WTC11 (cell line): ENCODE data around the gene EFEMP2. TPM values are rescaled to one million over a fixed set of nuclear protein-coding genes. Genes with fewer than 3 reads are reported as not detected.

Experiments
- ATAC-seq: fragments of 200-7000 bp; cut with Tn5 transposase; 2 replicates; pipeline ENCODE4 v1.10.0; 2021; ENCODE audit warnings: mild to moderate bottlenecking, moderate library complexity
- CTCF ChIA-PET: fragments of 300-600 bp; sonication (Branson Sonifier 250); formaldehyde crosslinking; loops from one replicate; lab custom pipeline; 2021; ENCODE audit warnings: antibody characterized with exemption; lab: Charles Lee
- POLR2A ChIA-PET: fragments of 350-600 bp; sonication (Branson Sonifier 250); formaldehyde crosslinking; loops from one replicate; lab custom pipeline; 2021; ENCODE audit warnings: antibody characterized with exemption; lab: Charles Lee
- DNase-seq: peaks from one replicate; pipeline ENCODE4 v3.0.0; 2021; ENCODE audit warnings: low spot score
- H3K27ac Mint-ChIP-seq: 2 replicates; pipeline ENCODE4 v1.8.0; 2021; ENCODE audit warnings: mixed read lengths
- H3K27me3 Mint-ChIP-seq: 2 replicates; pipeline ENCODE4 v1.8.0; 2021; ENCODE audit warnings: low read depth, mild to moderate bottlenecking, moderate library complexity, mixed read lengths
- H3K36me3 Mint-ChIP-seq: 2 replicates; pipeline ENCODE4 v1.8.0; 2021; ENCODE audit warnings: mixed read lengths
- H3K4me1 Mint-ChIP-seq: 2 replicates; pipeline ENCODE4 v1.8.0; 2022; ENCODE audit warnings: mixed read lengths
- H3K4me3 Mint-ChIP-seq: 2 replicates; pipeline ENCODE4 v1.8.0; 2021; ENCODE audit warnings: mild to moderate bottlenecking, moderate library complexity, mixed read lengths
- H3K9me3 Mint-ChIP-seq: 2 replicates; pipeline ENCODE4 v1.8.0; 2021; ENCODE audit warnings: mixed read lengths
- E2F5 ChIP-seq: sonication (generic); formaldehyde crosslinking; IDR thresholded peaks from 2 replicates; pipeline ENCODE4 v1.8.1; 2022; ENCODE audit warnings: mild to moderate bottlenecking, moderate library complexity, missing genetic modification reagents
- IRF1 ChIP-seq: sonication (generic); formaldehyde crosslinking; IDR thresholded peaks from 2 replicates; pipeline ENCODE4 v1.8.0; 2023; ENCODE audit warnings: missing genetic modification reagents
- IRF2 ChIP-seq: sonication (generic); formaldehyde crosslinking; IDR thresholded peaks from 2 replicates; pipeline ENCODE4 v1.8.0; 2022; ENCODE audit warnings: low read depth, missing genetic modification reagents, borderline replicate concordance
- JUN ChIP-seq: sonication (generic); formaldehyde crosslinking; IDR thresholded peaks from 2 replicates; pipeline ENCODE4 v1.8.0; 2023; ENCODE audit warnings: mild to moderate bottlenecking, missing genetic modification reagents
- MAX ChIP-seq: sonication (generic); formaldehyde crosslinking; IDR thresholded peaks from 2 replicates; pipeline ENCODE4 v1.8.0; 2022; ENCODE audit warnings: mild to moderate bottlenecking, missing genetic modification reagents
- PREB ChIP-seq: sonication (generic); formaldehyde crosslinking; IDR thresholded peaks from 2 replicates; pipeline ENCODE4 v1.8.1; 2022; ENCODE audit warnings: mild to moderate bottlenecking, missing genetic modification reagents, moderate library complexity, borderline replicate concordance
- RORB ChIP-seq: fragments of 250-450 bp; sonication (Bioruptor Pico); IDR thresholded peaks from 2 replicates; pipeline ENCODE4 v1.9.0; 2021; ENCODE audit warnings: mild to moderate bottlenecking
- TEAD4 ChIP-seq: sonication (generic); formaldehyde crosslinking; IDR thresholded peaks from 2 replicates; pipeline ENCODE4 v1.8.0; 2022; ENCODE audit warnings: mild to moderate bottlenecking, missing genetic modification reagents
- TP53 ChIP-seq: sonication (generic); formaldehyde crosslinking; IDR thresholded peaks from 2 replicates; pipeline ENCODE4 v1.8.1; 2023; ENCODE audit warnings: mild to moderate bottlenecking, missing genetic modification reagents
- USF1 ChIP-seq: sonication (generic); formaldehyde crosslinking; IDR thresholded peaks from 2 replicates; pipeline ENCODE4 v1.8.0; 2022; ENCODE audit warnings: mild to moderate bottlenecking, missing genetic modification reagents
- USF2 ChIP-seq: sonication (generic); formaldehyde crosslinking; IDR thresholded peaks from 2 replicates; pipeline ENCODE4 v1.8.1; 2023; ENCODE audit warnings: mild to moderate bottlenecking, missing genetic modification reagents, moderate library complexity
- ZBTB21 ChIP-seq: sonication (generic); formaldehyde crosslinking; IDR thresholded peaks from 2 replicates; pipeline ENCODE4 v1.8.1; 2023; ENCODE audit warnings: mild to moderate bottlenecking, missing genetic modification reagents, borderline replicate concordance
- ZNF138 ChIP-seq: sonication (generic); formaldehyde crosslinking; conservative IDR thresholded peaks from 2 replicates; pipeline ENCODE4 v1.8.1; 2022; ENCODE audit warnings: mild to moderate bottlenecking, moderate library complexity, missing genetic modification reagents
- ZNF512 ChIP-seq: sonication (generic); formaldehyde crosslinking; IDR thresholded peaks from 2 replicates; pipeline ENCODE4 v1.8.1; 2022; ENCODE audit warnings: missing genetic modification reagents, borderline replicate concordance
- total RNA-seq: library from RNA; stranded (reverse); gene quantifications from 3 replicates; pipeline ENCODE4 v1.2.3, GENCODE V29; 2021

EFEMP2 gene
- total RNA-seq, 1 experiment from 2014 or later: 14.2 TPM

GRCh38 chr11:65864706-65865471, 7.7 kb downstream of the EFEMP2 start (continued):
- no peak for TF ChIP-seq ZNF512 (CRISPR knock-in tag)

GRCh38 chr11:65863889-65864705, 8.5 kb downstream of the EFEMP2 start:
- DNase-seq (no peak), ATAC-seq (no peak)
- Mint-ChIP-seq H3K27me3 (peaks cover 11% of the 10 kb centered on the region), H3K36me3 (peaks cover 20% of the 10 kb centered on the region), H3K4me3 (no peak overlapping the region), H3K4me1 (peaks cover 19% of the 10 kb centered on the region), H3K9me3 (no peaks in the 10 kb centered on the region), H3K27ac (no peak overlapping the region)
- CTCF ChIA-PET: interaction anchor here (16.6 kb wide), 1 partner anchor 25 kb away, joined by 539 read pairs; the partner anchor contains the start of genes CCDC85B and FIBP
- POLR2A ChIA-PET: no interaction called here
- TF ChIP-seq JUN (CRISPR knock-in tag) (no peak), ZNF138 (no peak), ZBTB21 (no peak), TP53 (CRISPR knock-in tag) (no peak), USF1 (no peak), IRF1 (no peak), RORB (CRISPR knock-in tag) (no peak), PREB (CRISPR knock-in tag) (no peak), USF2 (no peak), E2F5 (CRISPR knock-in tag) (no peak), IRF2 (no peak), MAX (CRISPR knock-in tag) (no peak), TEAD4 (CRISPR knock-in tag) (no peak)
